ENCODE results near the gene ELOVL5. TPM values are rescaled to one million over a fixed set of nuclear protein-coding genes. Genes with fewer than 3 reads are reported as not detected.

The ELOVL5 gene
- total and polyA plus RNA-seq, 4 donors: 22.1 to 77.8 (median 57.8) TPM

- Histone ChIP-seq H3K9ac (ENCODE audit: low read depth in 1 of 2, low read length in 2 of 2) (no peak overlapping the region), H3K4me1 (ENCODE audit: control insufficient read depth in 4 of 4, insufficient read depth in 4 of 4, low read length in 3 of 4) (no peaks in the 10 kb centered on the region), H3K4me3 (ENCODE audit: low read depth in 1 of 3, low read length in 3 of 3) (no peak overlapping the region), H3K36me3 (ENCODE audit: control insufficient read depth in 4 of 4, insufficient read depth in 3 of 4, low read depth in 1 of 4, low read length in 3 of 4) (no peaks in the 10 kb centered on the region), H3K27me3 (ENCODE audit: control insufficient read depth in 4 of 4, insufficient read depth in 4 of 4, low read length in 3 of 4) (no peaks in the 10 kb centered on the region), H3K27ac (ENCODE audit: low read depth in 1 of 2, low read length in 2 of 2) (no peak overlapping the region), H3K9me3 (ENCODE audit: control insufficient read depth in 4 of 4, low read length in 3 of 4) (no peaks in the 10 kb centered on the region)
- no peak for TF ChIP-seq FOXA2 (IDR thresholded peaks at IDR 0.05)
- no peak for TF ChIP-seq RXRA (IDR thresholded peaks at IDR 0.05)
- TF ChIP-seq FOXA1 (IDR thresholded peaks at IDR 0.05): no peak
- no peak for TF ChIP-seq HNF4A (conservative IDR thresholded peaks at IDR 0.05)
- no peak for TF ChIP-seq MAX (IDR thresholded peaks at IDR 0.05)
- DNase-seq (ENCODE audit: low spot score): no peak
- WGBS: 90% methylated on average over 10 of the region's 10 CpGs
Measured at GRCh38 chr6:53230775-53231467, 117.8 kb downstream of the ELOVL5 start.

GRCh38 chr6:53227847-53228246 is 120.9 kb downstream of the ELOVL5 start:
- no peaks in the 10 kb centered on the region for H3K4me1 ChIP-seq (ENCODE audit: control insufficient read depth in 4 of 4, insufficient read depth in 4 of 4, low read length in 3 of 4)
- no peak overlapping the region for H3K4me3 ChIP-seq (ENCODE audit: low read depth in 1 of 3, low read length in 3 of 3)
- no peaks in the 10 kb centered on the region for H3K36me3 ChIP-seq (ENCODE audit: control insufficient read depth in 4 of 4, insufficient read depth in 3 of 4, low read depth in 1 of 4, low read length in 3 of 4)
- no peaks in the 10 kb centered on the region for H3K9me3 ChIP-seq (ENCODE audit: control insufficient read depth in 4 of 4, low read length in 3 of 4)
- TF ChIP-seq GABPA (IDR thresholded peaks at IDR 0.05 in 1 of 2, conservative IDR thresholded peaks at IDR 0.05 in 1 of 2) (no peak), HNF4A (conservative IDR thresholded peaks at IDR 0.05) (no peak), EGR1 (IDR thresholded peaks at IDR 0.05; ENCODE audit: low read depth in 2 of 2) (no peak), FOXA2 (IDR thresholded peaks at IDR 0.05) (no peak), MAX (IDR thresholded peaks at IDR 0.05) (no peak), RAD21 (IDR thresholded peaks at IDR 0.05) (no peak), REST (IDR thresholded peaks at IDR 0.05) (no peak), YY1 (IDR thresholded peaks at IDR 0.05) (no peak), RXRA (IDR thresholded peaks at IDR 0.05) (no peak), TAF1 (conservative IDR thresholded peaks at IDR 0.05) (no peak), HNF4G (IDR thresholded peaks at IDR 0.05) (no peak)
- TF ChIP-seq, protein P1, sequence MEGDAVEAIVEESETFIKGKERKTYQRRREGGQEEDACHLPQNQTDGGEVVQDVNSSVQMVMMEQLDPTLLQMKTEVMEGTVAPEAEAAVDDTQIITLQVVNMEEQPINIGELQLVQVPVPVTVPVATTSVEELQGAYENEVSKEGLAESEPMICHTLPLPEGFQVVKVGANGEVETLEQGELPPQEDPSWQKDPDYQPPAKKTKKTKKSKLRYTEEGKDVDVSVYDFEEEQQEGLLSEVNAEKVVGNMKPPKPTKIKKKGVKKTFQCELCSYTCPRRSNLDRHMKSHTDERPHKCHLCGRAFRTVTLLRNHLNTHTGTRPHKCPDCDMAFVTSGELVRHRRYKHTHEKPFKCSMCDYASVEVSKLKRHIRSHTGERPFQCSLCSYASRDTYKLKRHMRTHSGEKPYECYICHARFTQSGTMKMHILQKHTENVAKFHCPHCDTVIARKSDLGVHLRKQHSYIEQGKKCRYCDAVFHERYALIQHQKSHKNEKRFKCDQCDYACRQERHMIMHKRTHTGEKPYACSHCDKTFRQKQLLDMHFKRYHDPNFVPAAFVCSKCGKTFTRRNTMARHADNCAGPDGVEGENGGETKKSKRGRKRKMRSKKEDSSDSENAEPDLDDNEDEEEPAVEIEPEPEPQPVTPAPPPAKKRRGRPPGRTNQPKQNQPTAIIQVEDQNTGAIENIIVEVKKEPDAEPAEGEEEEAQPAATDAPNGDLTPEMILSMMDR (IDR thresholded peaks at IDR 0.05; ENCODE audit: low read depth, low read length, missing input control): no peak
- TF ChIP-seq, protein P2, sequence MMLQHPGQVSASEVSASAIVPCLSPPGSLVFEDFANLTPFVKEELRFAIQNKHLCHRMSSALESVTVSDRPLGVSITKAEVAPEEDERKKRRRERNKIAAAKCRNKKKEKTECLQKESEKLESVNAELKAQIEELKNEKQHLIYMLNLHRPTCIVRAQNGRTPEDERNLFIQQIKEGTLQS (IDR thresholded peaks at IDR 0.05): no peak
- TF ChIP-seq, protein P3, sequence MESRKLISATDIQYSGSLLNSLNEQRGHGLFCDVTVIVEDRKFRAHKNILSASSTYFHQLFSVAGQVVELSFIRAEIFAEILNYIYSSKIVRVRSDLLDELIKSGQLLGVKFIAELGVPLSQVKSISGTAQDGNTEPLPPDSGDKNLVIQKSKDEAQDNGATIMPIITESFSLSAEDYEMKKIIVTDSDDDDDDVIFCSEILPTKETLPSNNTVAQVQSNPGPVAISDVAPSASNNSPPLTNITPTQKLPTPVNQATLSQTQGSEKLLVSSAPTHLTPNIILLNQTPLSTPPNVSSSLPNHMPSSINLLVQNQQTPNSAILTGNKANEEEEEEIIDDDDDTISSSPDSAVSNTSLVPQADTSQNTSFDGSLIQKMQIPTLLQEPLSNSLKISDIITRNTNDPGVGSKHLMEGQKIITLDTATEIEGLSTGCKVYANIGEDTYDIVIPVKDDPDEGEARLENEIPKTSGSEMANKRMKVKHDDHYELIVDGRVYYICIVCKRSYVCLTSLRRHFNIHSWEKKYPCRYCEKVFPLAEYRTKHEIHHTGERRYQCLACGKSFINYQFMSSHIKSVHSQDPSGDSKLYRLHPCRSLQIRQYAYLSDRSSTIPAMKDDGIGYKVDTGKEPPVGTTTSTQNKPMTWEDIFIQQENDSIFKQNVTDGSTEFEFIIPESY (IDR thresholded peaks at IDR 0.05): no peak
- H3K9ac ChIP-seq (ENCODE audit: low read depth in 1 of 2, low read length in 2 of 2): no peak overlapping the region
- WGBS: 97% methylated on average over 3 of the region's 3 CpGs
- DNase-seq (ENCODE audit: low spot score): no peak
- H3K27ac ChIP-seq (ENCODE audit: low read depth in 1 of 2, low read length in 2 of 2): no peak overlapping the region
- no peaks in the 10 kb centered on the region for H3K27me3 ChIP-seq (ENCODE audit: control insufficient read depth in 4 of 4, insufficient read depth in 4 of 4, low read length in 3 of 4)
